Stimulated activated CD8-positive, alpha-beta memory T cell treated with anti-CD3 and anti-CD28 coated beads, Interleukin-7, amount 100 ng/mL, for 24 hours (primary cell): Measurements from ENCODE around the gene RFX2.
"Not testable (repeated sequence)": the region's sequence is repeated elsewhere in the genome, so short reads cannot be mapped to it uniquely, and the experiment has no call there.

Experiments used
- DNase-seq: peaks from one replicate; pipeline ENCODE4 v3.0.0-alpha.2; 2020; ENCODE audit warnings: low read depth

RFX2 gene

GRCh38 chr19:6038634-6039405 is 71.5 kb downstream of the RFX2 start:
- DNase-seq: no peak

GRCh38 chr19:6035026-6035425 is 75.3 kb downstream of the RFX2 start:
- no peak for DNase-seq

- DNase-seq: no peak
Observed at GRCh38 chr19:6034512-6034911, 75.8 kb downstream of the RFX2 start.

- no peak for DNase-seq
Observed at GRCh38 chr19:6033744-6034264, 76.5 kb downstream of the RFX2 start.

- no peak for DNase-seq
Observed at GRCh38 chr19:6032827-6033226, 77.5 kb downstream of the RFX2 start.

GRCh38 chr19:6032381-6032780 is 77.9 kb downstream of the RFX2 start:
- no peak for DNase-seq

- no peak for DNase-seq
Observed at GRCh38 chr19:6030214-6030507, 80.1 kb downstream of the RFX2 start.

GRCh38 chr19:6026390-6027227 is 83.7 kb downstream of the RFX2 start:
- no peak for DNase-seq

- not testable (repeated sequence) for DNase-seq
Observed at GRCh38 chr19:6024756-6025155, 85.5 kb downstream of the RFX2 start.

- no peak for DNase-seq
Observed at GRCh38 chr19:6023936-6024335, 86.4 kb downstream of the RFX2 start.

- DNase-seq: no peak
Observed at GRCh38 chr19:6023085-6023682, 87.1 kb downstream of the RFX2 start.

GRCh38 chr19:6022570-6023064 is 87.7 kb downstream of the RFX2 start:
- no peak for DNase-seq

GRCh38 chr19:6021878-6022569 is 88.3 kb downstream of the RFX2 start:
- DNase-seq: peak; percentile 58

GRCh38 chr19:6020972-6021805 is 89.1 kb downstream of the RFX2 start:
- no peak for DNase-seq

- no peak for DNase-seq
Observed at GRCh38 chr19:6020166-6020882, 90.0 kb downstream of the RFX2 start.

GRCh38 chr19:6018786-6019185 is 91.5 kb downstream of the RFX2 start:
- DNase-seq: no peak

- no peak for DNase-seq
Observed at GRCh38 chr19:6017576-6017975, 92.7 kb downstream of the RFX2 start.

GRCh38 chr19:6015841-6016545 is 94.3 kb downstream of the RFX2 start:
- no peak for DNase-seq

GRCh38 chr19:6014551-6015135 is 95.7 kb downstream of the RFX2 start:
- no peak for DNase-seq
